Stimulated activated CD4-positive, alpha-beta T cell treated with anti-CD3 and anti-CD28 coated beads, Interleukin-4, amount 100 ng/mL, for 4 hours (primary cell): ENCODE measurements around the gene ATP8A1.
"Not testable (repeated sequence)": the region's sequence is repeated elsewhere in the genome, so short reads cannot be mapped to it uniquely, and the experiment has no call there.

Source experiments
- DNase-seq, 2 experiments: peaks; one replicate each; pipeline ENCODE4 v3.0.0-alpha.2; 2020

Gene ATP8A1

DNA sequence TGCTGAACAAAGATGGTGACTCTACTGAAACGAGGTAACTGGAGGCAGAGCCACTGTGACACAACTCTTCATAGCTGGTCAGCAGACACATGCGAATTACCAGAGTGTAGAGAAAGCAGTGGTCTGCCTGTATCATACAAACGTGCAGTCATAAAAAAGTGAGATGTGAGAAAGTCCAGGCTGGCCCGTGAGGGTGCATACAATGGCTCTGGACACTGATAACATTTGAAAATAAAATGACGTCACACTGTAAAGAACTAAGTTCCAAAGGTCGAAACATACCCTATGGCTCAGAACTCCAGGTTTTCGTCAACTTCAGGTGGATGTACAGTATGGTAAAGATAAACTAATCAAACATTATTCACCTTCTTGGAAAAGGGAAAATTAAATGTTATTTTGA, 163.9 kb downstream of the ATP8A1 start:
- DNase-seq, result no peak

DNA sequence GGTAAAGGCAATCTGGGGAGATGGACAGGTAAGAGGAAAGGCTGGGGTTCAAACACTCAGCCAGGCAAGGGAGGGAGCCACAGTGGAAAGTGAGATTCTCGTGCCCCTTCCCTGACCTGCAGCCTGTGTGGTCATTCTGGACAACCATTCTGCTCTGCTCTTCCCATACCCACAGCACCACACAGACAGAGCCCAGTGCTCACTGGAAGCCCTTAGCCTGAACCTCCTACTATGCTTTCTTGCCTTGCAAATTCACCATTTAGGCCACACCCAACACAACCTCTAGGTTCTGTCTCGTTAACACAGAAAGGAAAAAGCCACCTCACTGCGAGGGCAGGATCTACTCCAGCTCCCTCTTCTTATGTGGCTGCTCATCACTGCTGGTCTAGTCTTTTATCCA, 166.9 kb downstream of the ATP8A1 start:
- DNase-seq, result no peak

DNA sequence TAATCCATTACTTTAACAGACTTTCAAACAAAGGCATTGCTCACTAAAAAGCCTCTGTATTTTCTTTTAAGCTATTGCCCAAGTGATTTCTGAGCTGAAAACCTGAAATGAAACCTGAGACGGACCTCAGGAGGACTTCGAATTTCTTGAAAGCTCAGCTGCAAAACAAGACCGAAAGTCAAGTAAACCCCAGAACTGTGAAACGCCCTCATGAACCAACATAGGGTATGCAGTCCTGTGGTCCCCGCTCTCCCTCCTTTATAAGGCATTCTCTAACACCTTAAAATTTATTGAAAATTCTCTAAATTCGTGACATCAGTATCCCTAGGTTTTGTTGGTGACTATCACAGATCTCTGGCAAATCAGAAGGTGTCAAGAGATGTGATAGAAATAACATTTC, 167.8 kb downstream of the ATP8A1 start:
- DNase-seq, result no peak

DNA sequence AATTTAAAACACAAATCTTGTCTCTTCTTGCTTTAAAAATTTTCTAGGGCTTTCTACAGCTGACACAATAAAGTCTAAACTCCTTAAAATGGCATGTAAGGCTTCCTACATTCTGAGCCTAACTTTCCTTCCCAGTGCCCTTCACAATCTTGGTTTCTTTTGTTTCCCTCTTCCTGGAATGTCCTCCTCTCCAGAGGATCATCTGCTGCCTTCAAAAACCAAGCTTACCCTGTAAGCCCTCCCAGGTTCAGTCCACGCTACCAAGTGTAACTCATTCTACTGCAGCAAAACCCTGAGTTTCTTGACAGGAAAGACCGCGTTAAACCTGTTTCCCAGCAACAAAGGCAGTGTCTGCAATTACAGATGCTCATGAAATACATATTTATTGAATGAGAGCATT, 168.4 kb downstream of the ATP8A1 start:
- DNase-seq, result no peak

DNA sequence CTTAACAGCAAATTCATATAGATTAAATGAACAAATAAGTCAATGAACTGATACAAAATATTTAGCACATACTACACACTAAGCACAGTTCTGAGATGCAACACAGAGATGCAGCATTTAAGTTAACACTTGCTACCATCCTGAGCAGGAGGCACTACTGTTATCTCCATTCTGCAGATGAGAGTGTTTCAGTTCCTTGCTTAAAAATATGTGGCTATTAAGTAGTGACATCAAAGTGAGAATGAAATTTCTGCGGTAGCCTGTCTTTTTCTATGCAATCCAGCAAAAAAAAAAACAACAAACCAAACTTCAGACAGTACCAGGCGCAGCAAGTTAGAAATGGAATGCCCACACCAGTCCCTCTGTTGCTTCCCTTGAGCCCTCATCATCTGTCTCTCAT, 168.8 kb downstream of the ATP8A1 start:
- DNase-seq, result no peak

DNA sequence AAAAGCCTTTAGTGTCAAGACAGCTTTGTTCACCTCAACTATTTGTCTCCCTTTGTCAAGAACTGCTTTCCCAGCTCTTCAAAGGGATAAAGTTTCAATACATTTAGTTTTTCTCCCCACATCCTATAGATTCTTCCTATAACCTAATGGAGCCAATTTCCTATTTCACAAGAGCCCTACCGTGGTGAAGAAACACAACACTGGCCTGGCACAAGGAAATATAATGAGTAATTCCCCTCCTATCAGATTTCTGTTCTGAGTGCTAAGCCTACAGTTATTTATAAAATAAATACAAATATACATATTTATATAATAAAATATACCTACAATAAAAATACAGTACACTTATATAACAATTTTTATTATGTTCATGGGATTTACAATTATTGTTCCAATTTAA, 169.7 kb downstream of the ATP8A1 start:
- DNase-seq, result no peak

DNA sequence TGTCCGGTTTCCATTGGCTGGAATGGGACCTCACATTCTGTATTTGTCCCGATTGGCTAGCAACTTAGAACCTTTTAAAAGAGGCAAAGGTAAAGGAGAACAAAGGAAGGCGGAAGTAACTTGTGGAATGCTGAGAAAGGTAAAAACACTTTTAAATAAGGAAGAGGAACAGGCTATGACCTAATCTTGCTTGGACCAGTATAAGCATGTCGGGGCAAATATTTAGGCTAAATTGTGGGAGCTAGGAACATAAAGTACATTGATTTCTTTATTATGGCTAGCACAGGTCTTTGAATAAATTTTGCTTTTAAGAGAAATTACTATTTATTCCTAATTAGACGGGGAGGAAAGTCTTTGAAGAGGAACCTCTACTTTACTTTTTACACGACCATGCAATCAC, 170.7 kb downstream of the ATP8A1 start:
- DNase-seq, result not testable (repeated sequence)

DNA sequence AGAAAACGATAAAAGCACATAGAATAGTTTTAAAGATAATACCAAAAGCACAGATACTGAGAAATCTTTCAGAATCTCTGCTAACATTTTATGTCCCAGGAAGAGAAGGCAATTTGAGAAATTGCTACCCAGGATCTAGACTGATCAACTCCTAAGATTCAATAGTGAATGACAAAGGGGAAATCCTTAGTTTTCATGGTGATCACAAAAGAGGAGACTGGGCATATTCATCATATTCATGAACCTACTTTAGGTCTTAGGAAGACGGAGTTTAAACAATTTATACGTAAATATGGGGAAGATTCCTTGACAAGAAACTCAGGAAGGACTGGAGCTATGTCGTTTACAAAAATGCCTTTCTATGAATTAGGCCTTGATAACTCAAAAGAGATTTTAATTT, 172.3 kb downstream of the ATP8A1 start:
- no peak for DNase-seq

DNA sequence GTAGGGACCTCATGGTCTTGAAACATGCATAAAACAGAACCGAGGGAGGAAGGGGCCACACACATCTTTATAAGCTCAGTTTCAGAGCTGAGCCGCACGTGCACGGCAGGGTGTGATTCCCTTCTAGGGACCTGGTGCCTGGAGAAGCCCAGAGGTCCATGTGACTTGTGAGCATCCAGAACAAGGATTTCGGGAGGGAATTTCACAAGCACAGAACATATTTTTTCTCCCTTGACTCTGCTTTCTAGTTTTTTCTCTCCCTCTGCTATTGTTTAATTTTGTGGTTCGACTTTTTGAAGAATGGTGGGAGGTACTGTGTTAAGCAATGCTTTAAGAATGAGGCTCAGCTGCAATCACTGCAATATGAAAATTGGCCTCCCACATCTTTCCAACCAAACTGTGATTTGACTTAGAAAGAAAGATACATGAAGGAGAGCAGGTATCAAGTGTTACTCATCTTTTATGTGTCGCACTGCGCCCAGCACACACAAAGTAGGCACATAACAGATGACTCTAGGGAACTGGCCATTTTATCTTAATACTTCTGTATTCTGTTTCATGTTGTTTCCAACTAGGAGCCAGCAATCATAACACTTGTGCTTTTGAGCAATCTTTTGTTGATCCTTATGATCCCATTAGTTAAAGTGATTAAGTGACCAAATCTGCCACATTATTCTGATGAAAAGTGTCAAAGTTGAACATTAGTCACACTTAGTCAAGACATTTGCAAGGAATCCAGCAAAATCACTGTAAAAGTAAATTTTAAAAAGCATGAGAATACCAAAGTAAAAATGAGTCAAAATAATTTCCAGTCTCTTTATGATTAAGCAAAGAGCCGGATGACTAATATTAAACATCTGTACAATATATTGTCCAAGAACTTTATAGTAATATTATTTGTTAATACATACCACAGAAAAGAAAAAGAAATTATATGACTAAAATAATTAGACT, 173.2 kb downstream of the ATP8A1 start:
- DNase-seq, result no peak

DNA sequence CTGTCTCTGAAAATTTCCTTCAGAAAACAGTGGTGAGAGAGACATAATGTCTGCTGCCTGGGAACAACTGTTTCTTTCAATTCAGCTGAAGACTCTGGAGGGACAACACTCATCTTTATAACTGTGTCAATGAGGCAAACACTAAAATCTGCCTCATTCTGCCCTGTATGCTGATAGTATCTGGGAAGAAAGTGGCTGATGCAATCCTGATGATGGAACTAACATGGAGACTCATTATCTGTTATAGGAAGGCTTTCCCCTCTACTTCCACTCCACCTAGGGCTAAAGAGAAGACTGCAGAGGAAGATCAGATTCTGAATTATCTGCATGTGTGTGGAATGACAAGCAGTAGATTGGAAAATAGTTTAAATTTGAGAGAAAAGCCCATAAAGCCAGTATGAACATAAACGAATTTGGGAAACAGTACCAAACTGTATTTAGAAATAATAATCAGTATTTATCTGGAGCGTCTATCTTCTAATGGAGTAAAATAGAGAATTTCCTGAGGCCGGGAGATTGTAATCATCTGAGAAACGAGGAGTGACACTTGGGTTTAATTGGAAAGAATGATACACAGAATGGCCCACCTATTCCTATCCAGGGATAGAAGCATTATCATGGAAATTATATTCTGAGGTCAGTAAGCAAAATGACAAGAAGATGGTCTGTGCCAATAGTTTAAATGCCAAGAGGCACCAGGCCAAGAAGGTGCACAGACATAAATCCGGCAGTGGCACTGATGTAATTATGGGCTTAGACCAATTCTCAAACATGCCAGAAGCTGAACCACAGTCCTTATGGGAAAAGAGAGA, 174.2 kb downstream of the ATP8A1 start:
- no peak for DNase-seq

DNA sequence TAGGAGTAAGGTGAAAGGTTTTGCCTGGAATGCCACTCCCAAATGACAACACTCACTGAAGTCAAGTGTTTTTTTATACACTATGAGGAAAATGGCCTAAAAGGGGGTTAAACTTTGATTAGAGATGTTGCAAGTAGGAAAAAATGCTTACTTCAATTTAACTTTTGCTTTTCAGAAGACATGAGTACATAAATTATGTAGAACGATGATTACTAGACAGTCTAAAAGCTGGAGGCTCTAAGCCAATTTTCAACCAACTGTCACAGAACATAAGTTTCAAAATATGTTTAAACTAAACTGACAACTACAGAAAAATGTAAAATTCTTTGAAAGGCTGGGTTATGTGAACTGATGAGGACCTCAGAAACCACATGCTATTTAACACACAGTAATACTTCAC, 176.2 kb downstream of the ATP8A1 start:
- no peak for DNase-seq

DNA sequence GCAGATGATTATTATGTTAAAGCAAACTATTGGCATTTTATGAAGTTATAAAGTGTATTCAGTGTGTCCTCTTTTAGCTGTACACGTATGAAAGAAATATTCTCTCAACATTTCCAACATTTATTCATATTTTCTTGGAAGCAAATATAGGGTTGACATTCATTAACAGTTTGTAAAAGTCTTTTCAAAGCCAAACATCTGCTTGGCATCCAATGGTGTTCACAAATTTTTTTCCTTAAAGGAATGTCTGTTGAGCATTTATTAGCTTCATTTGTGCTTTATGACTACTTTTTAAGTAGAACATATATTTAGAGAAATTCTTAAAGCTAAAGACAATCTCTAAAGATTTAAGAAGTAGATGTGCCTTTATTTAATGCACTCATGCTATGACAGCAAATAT, 176.6 kb downstream of the ATP8A1 start:
- DNase-seq, result no peak

DNA sequence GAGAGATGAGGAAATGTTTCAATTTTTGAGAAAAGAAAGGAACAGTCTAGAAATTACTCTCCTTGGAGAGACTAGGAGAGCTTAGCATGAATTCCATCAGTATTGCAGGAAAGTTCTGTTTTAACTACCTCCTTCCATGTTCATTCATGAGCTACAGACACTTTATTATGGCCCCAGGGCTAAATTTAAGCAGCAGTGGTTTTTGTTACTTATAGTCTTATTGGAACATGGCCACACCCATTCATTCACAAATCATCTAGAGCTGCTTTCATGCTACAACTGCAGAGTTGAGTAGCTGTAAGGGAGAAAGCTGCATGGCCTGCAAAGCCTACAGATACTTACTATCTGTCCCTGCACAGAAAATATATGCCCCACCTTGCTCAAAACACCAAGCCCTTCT, 178.0 kb downstream of the ATP8A1 start:
- DNase-seq, result no peak

DNA sequence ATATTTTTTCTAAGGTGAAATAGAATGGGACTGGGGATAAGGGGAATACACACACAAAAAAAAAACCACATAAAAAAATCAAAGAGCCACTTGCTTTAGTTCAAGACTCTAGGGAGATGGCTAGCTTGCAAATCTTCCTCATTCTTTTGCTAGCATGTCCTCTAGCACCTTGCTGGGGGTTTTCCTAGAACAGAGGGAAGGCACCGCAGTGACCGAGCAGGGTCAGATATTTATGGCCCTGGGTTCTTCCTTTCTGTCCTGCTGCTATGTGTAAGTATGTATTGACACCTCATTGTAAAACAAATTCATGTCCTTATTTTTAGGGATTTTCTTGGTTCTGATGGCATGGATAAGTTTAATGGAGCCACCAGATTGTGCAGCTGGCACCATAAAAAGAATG, 178.4 kb downstream of the ATP8A1 start:
- DNase-seq, result no peak

DNA sequence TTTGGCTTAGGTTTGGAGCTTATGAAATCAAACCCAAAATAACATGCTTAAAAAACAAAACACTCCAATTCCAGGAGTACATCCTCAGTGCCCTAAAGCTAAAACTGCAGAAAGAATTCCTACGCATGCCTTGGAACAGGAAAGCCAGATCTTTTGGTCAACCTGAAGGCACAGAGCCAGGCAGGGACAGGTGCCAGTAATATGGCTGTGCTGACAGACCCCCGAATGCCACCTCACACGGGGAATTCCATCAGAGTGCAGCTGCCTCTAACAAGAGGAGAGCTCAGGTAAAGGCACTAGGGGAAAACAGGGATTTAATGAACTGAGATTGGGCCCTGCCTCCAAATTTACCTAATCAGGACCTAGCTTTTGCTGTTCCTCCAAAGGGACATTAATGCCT, 182.5 kb downstream of the ATP8A1 start:
- no peak for DNase-seq

DNA sequence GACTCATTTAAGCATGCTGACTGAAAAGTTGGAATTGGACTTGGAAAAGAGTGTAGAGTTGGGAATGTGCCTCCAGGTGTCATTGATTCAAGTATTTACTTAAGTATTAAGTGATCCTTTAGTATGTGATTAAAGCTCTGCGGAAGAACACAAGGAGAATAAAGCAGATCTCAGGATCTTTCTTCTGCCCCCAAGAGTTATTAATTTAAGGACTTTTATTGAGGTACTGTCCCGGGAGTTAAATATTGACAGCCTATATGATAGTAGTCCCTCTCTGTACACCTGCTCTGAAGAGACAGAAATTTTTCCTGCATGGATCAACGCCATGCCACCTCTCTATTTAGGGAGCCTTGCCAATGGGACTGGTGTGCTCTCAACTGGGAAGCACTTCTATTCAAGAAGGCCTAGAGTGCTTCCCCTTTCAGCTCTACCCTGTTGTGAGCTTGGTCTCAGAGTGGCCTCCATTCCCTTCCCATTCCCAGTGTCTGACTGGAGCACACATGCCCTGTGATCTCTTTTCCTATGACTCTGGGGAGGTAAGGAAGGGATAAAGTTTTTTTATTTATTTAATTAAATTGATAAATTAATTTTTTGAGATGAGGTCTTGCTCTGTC, 183.7 kb downstream of the ATP8A1 start:
- DNase-seq, result no peak

DNA sequence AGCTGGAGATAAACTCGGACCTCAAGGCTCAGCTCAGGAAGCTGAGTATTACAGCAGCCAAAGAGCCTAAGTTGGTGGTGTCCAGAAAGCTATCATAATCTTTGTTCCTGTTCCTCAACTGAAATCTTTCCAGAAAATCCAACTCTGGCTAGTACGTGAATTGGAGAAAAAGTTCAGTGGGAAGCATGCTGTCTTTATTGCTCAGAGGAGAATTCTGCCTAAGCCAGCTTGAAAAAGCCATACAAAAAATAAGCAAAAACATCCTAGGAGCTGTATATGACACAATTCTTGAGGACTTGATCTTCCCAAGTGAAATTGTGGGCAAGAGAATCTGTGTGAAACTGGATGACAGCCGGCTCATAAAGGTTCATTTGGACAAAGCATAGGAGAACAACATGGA, 185.0 kb downstream of the ATP8A1 start:
- DNase-seq, result no peak

DNA sequence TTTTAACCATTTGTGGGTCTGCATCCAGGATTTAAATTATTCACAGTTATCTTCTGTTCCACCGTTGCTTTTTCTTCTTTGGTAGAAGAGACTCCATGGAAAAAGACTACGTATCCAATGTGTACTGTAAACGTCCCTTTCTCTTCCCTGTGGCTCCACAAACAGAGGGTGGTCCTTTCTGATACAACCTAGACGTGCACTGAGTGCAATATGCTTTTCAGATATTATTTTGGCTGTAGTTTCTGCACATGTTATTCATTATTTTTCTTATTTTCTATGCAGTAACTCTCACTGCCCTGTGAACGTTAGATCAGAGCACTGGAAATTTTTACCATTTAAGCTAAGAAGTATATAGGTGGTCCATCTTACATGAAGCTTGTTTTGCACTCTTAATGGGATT, 186.9 kb downstream of the ATP8A1 start:
- no peak for DNase-seq

DNA sequence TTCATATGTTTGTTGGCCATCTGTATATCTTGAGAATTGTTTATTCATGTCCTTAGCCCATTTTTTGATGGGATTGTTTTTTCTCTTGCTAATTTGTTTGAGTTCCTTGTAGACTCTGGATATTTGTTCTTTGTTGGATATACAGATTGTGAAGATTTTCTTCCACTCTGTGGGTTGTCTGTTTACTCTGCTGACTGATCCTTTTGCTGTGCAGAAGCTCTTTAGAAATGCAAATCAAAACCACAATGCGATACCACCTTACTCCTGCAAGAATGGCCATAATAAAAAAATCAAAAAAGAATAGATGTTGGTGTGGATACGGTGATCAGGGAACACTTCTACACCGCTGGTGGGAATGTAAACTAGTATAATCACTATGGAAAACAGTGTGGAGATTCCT, 189.1 kb downstream of the ATP8A1 start:
- not testable (repeated sequence) for DNase-seq

DNA sequence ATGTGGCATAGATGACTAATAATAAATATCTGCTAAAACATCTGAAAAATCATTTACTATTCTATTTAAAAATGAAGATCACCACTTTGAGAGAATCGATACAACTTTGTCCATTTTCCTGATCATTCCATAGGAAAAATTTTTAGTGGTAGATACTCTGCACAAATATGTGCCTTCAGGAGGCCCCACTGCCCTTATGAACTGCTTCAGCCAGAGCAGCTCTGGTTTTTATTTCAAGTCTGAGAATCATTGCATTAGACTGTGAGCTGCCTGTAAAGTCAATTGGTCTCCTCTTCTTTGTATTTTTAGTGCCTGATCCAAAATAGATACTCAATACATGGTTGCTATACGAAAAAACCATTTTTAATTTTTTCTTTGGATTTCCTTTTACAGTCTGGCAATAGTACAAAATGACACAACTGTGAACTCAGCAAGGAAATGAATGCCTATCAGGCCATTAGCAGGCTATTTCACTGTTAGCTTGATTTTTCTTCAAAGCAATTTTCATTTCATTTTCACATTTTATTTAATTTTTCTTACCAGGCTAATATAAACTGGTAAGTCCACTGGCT, 190.5 kb downstream of the ATP8A1 start:
- no peak for DNase-seq

DNA sequence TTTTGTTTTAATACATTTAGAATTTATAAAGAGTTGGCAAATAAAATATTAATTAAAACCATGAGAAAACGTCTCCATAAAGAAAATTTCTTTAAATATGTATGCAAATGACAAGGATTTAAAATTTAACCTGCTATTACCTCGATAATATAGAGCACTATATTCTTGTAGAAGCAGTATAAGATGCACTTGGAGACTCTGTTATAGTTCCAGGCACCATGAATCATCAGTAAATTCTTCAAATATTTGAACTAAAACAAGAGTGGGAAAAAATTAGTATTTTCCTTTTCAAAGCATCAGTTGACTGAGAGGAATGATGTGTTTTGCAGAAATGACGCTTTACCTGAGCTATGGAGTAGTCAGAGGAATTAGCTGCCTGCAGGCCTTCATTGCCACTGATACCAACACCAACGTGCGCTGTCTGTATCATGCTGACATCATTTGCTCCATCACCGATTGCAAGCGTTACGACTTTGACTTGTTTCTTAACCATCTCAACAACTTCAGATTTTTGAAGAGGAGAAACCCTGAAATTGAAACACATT, 192.3 kb downstream of the ATP8A1 start:
- DNase-seq, result no peak

DNA sequence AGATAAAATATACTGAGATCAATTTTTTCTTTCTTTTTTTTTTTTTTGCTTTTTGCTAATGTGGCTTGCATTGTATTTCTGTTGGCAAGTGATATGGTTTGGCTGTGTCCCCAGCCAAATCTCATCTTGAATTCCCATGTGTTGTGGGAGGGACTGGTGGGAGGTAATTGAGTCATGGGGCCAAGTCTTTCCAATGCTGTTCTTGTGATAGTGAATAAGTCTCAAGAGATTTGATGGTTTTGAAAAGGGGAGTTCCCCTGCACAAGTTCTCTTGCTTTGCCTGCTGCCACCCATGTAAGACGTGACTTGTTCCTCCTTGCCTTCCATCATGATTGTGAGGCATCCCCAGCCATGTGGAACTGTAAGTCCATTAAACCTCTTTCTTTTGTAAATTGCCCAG, 195.7 kb downstream of the ATP8A1 start:
- DNase-seq, result not testable (repeated sequence)

DNA sequence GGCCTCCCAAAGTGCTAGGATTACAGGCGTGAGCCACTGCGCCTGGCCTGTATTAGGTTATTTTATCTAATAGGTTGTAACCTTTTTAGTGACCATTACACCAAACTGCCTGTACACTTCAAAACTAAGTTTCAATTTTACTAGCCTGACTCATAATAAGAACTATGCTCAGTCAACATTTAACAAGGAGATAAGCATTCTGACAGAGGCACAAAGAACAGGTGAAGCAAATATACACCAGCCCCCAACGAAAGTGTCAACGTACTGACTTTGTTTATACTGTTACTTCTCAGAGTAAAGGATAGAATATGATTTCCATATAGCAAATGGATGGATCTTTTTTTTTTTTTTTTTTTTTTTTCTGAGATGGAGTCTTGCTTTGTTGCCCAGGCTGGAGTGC, 196.9 kb downstream of the ATP8A1 start:
- DNase-seq, result no peak
